Stimulated activated CD4-positive, alpha-beta T cell treated with anti-CD3 and anti-CD28 coated beads, Interleukin-2, amount 100 ng/mL, for 24 hours (primary cell): ENCODE data around the gene RSRC1.
A peak's percentile ranks its signal among the peaks of the same experiment; 100 is the strongest.
"Not testable (repeated sequence)": the region's sequence is repeated elsewhere in the genome, so short reads cannot be mapped to it uniquely, and the experiment has no call there.

Experiments used
- DNase-seq, 2 donors: peaks; one replicate each; pipeline ENCODE4 v3.0.0-alpha.2; 2020

The RSRC1 gene

DNA sequence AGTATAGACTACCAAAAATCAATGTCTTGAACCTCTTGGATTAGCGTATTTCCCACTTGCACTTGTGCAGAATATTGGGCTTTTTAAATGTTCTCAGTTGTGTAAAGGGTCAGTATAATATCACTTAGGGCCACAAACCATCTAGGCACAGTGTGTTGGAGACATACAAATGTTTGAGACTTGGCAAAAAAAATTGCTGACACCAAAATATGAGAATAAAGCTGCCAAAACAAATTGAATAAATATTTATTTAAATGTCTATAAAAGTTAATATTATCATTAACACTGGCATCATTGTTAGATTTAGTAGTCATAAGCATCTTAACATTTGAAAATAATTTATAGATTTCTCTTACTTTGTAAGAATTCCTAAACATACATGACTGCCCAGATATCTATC is 430.2 kb downstream of the RSRC1 start:
- DNase-seq, result no peak

DNA sequence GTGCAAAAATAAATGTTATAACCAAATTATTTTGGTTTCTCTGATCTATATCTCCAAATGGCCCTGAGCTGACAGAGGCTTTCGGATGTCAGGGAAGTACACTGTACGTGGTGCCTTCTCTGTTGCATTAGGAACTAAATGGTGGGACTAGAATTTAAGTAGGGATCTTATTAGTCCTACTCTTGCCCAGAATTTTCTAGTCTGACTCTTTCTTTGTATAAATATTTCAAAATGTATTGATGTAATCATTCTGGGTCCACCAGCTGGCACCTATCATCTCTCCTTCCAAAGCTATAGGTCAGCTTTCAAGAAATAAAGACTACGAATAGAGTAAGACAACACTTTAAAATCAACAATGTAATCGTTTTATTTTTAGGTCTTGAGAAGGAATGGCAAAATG is 438.8 kb downstream of the RSRC1 start:
- no peak for DNase-seq

DNA sequence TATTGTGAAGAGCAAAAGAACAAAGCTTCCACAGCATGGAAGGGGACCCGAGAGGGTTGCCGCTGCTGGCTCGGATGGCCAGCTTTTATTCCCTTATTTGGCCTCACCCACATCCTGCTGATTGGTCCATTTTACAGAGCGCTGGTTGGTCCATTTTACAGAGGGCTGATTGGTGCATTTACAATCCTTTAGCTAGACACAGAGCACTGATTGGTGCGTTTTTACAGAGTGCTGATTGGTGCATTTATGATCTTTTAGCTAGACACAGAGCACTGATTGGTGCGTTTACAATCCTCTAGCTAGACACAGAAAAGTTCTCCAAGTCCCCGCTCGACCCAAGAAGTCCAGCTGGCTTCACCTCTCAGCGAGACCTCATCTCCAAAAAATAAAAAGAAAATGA is 440.0 kb downstream of the RSRC1 start:
- not testable (repeated sequence) for DNase-seq

DNA sequence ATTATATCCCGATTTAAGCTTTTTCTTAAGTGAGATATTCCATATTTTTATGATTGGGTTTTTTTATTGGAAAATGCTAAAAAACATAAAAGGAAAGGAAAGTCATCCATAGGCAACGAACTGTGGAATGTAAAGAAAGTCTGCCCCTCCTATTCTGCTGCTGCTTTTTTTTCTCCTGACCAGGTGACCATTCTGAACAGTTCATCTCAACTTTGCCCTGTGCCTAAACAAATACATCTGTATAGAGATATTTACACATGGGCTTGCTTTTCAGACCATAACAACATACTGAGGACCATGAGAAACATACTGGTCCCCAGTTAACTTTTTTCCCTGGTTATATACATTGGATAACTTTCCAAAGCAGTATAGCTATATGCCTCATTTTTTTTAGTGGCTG is 442.2 kb downstream of the RSRC1 start:
- no peak for DNase-seq

DNA sequence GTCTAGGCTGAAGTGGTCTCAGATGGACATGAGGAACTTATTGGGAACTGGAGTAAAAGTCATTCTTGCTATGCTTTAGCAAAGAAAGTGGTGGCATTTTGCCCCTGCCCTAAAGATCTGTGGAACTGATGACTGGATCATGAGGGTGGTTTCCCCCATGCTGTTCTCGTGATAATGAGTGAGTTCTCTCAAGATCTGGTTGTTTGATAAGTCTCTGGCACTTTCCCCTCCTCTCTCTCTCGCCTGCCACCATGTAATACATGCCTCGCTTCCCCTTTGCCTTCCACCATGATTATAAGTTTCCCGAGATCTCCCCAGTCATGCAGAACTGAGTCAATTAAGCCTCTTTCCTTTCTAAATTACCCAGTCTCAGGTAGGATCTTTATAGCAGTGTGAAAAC is 449.6 kb downstream of the RSRC1 start:
- DNase-seq, result no peak

DNA sequence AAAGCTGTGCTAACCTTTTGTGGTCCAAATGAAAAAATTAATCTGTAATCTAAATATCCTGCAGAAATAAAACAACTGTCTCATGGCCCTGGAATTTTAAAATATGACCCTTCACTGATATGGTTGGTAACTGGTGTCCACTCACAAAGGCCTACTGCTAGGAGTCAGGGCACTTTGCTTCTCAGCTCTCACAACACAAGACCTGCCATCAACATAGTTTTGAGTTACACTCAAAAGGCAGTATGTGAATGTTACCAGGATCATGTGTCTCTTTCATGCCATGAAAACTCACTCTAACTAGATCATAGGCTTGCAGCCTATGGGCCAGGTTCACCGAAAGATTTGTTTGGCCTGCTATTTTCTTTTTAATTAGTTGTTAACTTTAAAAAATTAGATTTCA is 451.1 kb downstream of the RSRC1 start:
- no peak for DNase-seq

DNA sequence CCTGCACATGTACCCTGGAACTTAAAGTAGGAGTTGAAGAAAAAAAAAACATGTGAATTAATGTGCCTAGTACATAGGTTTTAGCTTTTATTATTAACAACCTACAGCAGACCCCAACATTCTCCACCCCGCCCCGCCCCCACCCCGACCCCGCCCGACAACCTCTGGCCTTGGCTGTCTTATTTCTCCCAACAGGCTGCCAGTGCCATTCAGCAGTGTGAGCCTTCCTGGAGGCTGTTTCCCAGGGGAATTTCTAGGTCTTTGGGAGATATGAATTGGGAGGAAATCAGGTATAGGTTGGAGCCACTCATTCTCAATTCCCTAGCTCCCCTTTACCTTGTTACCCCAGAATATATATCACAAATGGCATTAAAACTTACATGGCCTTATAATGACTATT is 452.8 kb downstream of the RSRC1 start:
- DNase-seq, result no peak

DNA sequence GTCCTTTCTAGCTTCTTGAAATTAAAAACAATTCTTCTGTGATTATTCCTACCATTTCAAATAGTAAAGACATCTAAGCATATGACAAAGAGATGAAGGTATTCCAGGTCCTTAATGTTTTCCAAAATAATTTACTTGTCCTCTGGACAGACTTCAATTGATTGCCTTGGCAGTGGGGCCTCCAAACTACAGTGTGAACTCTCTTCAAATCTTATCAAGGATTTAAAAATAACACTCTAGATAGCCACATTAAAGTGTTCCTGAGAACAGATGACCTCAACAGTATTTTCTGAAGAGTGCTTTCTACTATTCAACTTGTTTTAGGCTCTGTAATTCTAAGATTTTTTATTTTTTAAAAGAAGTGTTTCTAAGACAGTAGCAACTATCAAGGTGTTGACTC is 453.2 kb downstream of the RSRC1 start:
- DNase-seq, result no peak

DNA sequence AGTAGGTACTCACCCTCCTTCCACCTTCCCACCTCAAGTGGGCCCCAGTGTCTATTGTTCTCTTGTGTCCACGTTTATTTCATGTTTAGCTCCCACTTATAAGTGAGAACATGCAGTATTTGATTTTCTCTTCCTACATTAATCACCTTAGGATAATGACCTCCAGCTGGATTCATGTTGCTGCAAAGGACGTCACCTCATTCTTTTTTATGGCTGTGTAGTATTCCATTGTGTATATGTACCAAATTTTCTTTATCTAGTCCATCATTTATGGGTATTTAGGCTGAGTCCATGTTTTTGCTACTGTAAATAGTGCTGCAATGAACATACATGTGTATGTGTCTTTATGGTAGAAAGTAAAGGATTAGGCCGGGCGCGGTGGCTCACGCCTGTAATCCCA is 455.2 kb downstream of the RSRC1 start:
- DNase-seq, result no peak

DNA sequence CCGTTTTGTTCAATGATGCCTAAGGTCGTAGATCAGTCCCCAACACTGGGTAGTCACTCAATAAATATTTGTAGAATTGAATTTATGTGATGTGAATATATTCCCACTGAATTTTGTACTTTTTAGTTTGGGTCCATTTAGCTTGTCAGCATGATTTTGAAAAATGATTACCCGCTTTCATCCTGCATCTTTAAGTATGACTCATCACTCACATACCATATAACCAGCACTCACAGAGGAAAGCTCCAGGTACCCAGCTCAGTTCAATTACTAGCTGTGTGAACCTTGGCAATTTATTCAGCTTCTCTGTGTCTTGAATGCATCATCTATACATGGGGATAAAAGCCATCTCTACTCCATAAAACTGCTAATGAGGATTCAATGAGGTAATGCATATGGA is 458.9 kb downstream of the RSRC1 start:
- DNase-seq, result no peak

DNA sequence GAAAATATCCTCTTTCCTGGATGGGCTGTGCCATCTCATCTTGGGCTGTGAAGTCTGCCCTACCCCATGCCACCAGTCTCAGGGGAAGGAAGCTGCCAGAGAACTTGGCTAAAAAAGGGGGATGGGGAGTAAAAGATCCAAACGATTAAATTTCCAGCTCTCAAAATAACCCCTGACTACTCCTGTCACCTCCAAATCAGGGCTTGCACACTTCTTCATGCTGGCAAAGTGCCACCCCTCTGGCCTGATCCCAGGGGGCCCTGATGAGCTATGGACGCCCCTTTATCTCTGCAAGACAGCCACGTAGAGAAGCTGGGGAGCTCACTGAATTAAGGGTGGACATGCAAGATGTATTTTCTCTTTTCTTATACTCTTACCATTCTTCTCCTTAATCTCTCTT is 459.9 kb downstream of the RSRC1 start:
- no peak for DNase-seq

DNA sequence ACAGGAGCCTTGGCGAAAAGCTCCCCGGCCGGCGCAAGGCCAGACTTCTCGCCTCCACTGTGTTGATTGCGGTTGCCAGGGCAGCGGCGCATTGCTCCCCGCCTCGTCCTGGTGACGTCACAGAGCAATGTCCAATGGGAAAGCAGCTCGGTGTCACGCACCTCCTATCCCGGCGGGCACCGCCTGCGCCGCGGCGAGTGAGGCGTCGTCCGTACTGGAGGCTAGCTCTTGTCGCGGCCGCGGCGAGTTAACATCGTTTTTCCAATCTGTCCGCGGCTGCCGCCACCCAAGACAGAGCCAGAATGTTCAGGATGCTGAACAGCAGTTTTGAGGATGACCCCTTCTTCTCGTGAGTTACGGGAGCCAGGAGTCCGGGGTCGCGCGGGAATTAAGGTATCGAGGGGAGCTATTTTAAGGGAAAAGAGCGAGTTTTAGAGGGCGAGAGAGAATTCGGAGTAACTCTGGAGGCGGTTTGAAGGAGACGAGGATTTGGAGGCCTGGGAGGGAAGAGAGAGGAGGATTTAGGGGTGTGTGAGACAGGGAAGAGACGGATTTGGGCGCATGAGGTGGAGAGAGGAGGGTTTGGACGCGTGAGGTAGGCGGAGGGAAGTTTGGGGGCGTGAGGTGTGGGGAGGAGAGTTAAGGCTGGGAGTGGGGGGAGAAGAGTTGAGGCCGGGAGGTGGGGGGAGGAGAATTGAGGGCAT is 461.3 kb downstream of the RSRC1 start, which contains the start of gene MLF1:
Gene MLF1 (plus strand): TSS at position 196 of the 704 bp plus-strand sequence. CDS start 107 bp downstream, at position 303.
- peak; percentile 80 to 86 for DNase-seq

DNA sequence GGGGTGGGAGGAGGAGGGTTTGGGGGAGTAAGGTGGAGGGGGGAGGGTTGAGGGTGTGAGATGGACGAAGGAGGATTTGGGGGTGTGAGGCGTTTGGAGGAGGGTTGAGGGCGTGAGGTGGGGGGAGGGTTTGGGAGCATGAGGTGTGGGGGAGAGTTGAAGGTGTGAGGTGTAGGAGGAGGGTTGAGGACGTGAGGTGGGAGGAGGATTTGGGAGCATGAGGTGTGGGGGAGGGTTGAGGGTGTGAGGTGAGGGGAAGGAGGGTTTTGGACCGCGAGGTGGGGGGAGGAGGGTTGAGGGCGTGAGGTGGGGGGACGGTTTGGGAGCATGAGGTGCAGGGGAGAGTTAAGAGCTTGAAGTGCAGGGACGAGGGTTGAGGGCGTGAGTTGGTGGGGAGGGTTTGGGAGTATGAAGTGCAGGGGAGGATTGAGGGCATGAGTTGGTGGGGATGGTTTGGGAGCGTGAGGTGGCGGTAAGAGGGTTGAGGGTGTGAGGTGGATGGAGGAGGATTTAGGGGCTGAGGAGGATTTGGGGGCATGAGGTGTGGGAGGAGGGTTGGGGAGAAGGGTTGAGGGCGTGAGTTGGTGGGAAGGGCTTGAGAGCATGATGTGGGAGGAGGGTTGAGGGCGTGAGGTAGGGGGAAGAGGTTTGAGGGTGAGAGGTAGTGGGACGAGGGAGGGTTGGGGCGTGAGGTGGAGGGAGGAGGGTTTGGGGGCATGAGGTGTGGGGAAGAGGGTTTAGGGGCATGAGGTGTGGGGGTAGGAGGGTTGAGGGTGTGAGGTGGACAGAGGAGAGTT is 462.3 kb downstream of the RSRC1 start:
- DNase-seq, result no peak

DNA sequence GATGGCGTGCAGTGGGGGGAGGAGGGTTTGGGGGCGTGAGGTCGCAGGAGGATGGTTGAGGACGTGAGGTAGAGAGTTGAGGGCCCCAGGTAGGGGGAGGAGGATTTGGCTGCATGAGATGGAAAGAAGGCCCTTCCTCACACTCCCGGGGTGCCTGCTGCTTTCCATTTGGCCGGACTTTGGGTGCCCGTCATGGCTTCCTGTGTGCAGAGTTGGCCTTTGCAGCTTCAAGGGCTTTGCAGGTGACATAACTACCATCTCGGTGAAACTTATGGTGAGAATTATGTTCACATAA is 462.8 kb downstream of the RSRC1 start:
- DNase-seq, result no peak

DNA sequence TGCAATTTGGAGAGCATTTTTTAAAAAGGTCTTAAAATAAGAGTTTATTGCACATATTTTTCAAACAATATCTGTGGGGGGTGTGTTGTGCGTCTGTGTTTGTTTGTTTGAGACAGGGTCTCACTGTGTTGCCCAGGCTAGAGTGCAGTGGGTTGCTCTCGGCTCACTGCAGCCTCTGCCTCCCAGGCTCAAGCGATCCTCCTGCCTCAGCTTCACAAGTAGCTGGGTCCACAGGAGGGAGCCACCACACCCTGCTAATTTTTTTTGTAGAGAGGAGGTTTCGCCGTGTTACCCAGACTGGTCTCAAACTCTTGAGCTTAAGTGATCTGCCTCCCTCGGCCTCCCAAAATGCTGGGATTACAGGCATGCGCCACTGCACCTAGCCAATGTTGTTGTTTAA is 463.8 kb downstream of the RSRC1 start:
- no peak for DNase-seq

DNA sequence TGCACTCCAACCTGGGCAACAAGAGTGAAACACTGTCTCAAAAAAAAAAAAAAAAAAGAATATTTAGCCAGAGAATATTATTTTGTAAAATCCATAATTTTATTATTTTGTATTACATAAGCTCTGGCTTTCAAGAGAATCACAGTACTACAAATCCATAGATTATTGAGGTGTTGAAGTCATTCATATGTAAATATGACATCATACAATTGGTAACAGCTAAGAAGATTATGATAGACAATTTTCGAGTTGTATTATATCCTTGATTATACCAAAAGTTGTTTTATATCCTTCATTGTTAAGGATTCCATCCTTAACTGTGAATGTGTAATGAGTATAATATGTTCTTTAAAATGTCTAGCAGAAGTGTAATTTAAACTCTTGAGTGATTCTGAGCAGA is 464.8 kb downstream of the RSRC1 start:
- no peak for DNase-seq

DNA sequence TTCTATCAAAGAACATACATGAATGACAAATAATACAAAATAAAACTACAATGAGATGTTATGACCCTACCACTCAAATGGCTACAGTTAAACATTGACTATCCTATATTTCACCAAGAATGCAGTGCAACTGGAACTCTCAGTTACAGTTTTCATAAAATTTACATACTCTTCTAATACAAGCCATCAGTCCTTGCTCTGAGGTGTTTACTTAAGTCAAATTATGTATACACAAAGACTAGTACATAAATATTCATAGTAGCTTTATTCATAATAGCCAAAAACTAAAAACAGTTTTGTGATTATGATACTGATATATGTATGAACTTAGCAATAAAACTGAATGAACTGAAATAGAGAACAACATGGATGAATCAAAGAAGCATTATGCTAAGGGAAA is 480.3 kb downstream of the RSRC1 start:
- no peak for DNase-seq
